ENCODE results near the gene IKZF5. TPM values are rescaled to one million over a fixed set of nuclear protein-coding genes. Genes with fewer than 3 reads are reported as not detected.

Gene IKZF5
- total RNA-seq, 4 donors from 2014 or later: 8.7 to 10.5 (median 9.5) TPM

DNA sequence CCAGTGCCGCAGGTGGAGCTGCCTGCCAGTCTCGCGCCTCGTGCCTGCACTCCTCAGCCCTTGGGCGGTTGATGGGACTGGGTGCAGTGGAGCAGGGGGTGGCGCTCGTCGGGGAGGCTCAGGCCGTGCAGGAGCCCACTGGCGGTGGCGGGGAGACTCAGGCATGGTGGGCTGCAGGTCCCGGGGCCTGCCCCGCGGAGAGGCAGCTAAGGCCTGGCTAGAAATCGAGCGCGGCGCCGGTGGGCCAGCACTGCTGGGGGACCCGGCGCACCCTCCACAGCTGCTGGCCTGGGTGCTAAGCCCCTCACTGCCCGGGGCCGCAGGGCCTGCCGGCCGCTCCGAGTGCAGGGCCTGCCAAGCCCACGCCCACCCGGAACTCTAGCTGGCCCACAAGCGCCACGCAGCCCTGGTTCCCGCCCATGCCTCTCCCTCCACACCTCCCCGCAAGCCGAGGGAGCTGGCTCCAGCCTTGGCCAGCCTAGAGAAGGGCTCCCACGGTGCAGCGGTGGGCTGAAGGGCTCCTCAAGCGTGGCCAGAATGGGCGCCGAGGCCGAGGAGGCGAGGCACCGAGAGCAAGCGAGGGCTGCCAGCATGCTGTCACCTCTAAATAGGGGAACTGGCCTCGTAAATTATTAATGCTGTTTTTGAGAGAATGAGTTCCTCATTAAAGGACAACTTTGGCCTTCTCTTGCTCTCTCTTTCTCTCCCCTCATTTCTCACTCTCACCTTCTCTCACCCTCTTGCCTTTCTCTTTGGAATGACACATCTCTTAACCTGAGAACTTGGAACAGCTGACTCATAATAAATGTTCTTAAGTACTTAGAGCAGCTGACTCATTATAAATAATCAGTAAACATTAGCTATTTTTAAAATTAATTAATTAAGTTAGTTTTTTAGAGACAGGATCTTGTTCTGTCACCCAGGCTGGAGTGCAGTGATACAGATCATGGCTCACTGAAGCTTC is 5.1 kb upstream of the IKZF5 start:
- 79 to 81% methylated on average over 19 to 38 of the region's 43 CpGs for WGBS, 2 donors
- intact Hi-C loops (cut with DNase I; ENCODE audit: low total_unique reads): no loop called here
- H3K4me3 ChIP-seq (ENCODE audit: low read depth, poor library complexity, severe bottlenecking): no peak overlapping the region
- DNase-seq (ENCODE audit: low spot score in 2 of 2): no peak
- TF ChIP-seq, protein P1, sequence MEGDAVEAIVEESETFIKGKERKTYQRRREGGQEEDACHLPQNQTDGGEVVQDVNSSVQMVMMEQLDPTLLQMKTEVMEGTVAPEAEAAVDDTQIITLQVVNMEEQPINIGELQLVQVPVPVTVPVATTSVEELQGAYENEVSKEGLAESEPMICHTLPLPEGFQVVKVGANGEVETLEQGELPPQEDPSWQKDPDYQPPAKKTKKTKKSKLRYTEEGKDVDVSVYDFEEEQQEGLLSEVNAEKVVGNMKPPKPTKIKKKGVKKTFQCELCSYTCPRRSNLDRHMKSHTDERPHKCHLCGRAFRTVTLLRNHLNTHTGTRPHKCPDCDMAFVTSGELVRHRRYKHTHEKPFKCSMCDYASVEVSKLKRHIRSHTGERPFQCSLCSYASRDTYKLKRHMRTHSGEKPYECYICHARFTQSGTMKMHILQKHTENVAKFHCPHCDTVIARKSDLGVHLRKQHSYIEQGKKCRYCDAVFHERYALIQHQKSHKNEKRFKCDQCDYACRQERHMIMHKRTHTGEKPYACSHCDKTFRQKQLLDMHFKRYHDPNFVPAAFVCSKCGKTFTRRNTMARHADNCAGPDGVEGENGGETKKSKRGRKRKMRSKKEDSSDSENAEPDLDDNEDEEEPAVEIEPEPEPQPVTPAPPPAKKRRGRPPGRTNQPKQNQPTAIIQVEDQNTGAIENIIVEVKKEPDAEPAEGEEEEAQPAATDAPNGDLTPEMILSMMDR (IDR thresholded peaks at IDR 0.05): no peak
- TF ChIP-seq POLR2A (IDR thresholded peaks at IDR 0.05): no peak

DNA sequence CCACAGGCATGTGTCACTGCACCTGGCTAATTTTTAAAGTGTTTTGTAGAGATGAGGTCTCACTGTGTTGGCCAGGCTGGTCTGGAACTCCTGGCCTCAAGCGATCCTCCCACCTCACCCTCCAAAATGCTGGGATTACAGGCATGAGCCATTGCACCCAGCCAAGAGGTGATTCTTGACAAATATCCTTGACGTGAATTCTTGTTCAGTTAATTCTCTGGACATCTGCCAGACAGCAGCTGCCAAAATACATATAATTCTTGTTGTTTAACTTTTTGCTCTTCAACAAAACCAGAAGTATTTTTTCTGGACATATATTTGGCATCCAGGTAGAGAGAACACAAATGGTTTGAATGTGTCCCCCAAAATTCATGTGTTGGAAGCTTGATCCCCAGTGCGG is 3.4 kb upstream of the IKZF5 start:
- H3K4me3 ChIP-seq (ENCODE audit: low read depth, poor library complexity, severe bottlenecking): no peak overlapping the region
- 63 to 74% methylated on average over 3 of the region's 3 CpGs for WGBS, 2 donors
- intact Hi-C loops (cut with DNase I; ENCODE audit: low total_unique reads): no loop called here
- no peak for DNase-seq (ENCODE audit: low spot score in 2 of 2)
- no peak for TF ChIP-seq POLR2A (IDR thresholded peaks at IDR 0.05)
- TF ChIP-seq, protein P1 (IDR thresholded peaks at IDR 0.05): no peak

DNA sequence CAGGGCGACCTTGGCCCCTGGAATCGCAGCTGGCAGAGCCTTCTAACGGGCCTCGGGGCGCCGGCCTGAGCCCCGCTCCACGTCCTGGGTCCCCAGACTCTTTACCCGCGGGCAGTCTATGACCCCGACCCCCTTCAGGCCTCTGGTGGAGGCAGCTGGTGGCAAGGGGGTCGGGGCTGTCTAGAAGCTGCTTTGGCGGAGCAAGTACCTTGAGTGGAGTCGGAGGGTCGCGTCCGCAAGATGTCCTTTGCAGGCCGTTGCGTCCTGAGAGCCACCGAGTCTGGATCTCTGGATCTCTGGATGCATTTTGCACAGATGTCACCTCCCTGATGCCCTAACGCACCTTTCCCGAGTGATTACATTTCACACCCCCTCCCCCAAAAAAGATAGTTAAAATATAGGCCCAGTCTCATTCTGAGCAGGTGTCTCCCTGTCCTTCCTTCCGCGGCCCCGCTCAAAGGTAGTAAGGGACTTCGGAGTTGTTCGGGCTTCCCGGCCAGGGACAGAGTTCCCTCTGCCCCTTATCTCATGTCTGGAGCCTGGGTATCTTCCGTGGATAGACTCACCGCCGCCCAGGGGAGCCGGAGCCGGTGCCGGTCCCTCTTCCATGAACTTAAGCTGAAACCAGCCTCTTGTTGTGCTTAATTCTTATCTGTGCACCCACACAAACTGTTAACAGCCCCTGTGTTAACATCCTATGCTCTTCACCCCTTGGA is 668 bp upstream of the IKZF5 start:
- 0 to 1% methylated on average over 26 to 33 of the region's 34 CpGs for WGBS, 2 donors
- DNase-seq (ENCODE audit: low spot score in 2 of 2): peak; percentile 24 to 89
- TF ChIP-seq, protein P1 (IDR thresholded peaks at IDR 0.05): no peak
- TF ChIP-seq POLR2A (IDR thresholded peaks at IDR 0.05): no peak
- H3K4me3 ChIP-seq (ENCODE audit: low read depth, poor library complexity, severe bottlenecking): peak overlapping the region; percentile 57
- intact Hi-C loops (cut with DNase I; ENCODE audit: low total_unique reads): no loop called here

DNA sequence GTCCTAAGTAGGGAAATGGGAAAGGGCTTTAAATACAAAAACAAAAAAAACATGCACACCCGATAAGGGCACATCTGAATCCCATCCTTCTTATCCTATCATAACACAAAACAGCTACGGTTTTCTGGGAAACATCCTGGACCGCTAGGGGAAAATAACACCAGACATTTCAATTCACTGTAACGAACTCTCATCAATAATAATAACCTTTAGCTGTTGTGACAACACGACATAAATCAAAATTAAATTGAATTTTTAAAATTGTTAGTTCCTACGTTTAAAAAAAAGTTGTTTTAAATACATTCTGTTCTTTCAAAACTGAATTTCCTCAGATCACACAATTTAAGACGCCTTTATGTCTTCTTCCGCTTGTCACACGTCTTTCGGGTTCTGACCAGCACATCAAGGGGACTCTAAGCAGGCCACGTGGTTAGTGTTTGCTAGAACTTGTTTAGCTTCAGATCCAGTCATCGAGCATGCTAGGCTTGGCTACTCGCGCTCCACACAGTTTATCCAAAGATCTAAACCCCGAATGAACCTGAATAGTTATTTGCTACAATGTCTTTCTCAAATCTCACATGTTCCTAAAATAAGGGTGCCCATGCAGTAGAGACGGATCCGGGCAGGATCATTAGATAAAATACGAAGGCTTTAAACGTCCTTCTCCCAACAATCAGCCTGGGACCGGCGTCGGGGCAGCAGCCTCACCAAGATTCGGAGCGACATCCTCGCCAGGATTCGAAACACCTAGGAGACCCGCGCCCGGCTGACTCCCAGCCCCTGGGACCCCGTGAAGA is 839 bp downstream of the IKZF5 start:
- intact Hi-C loops (cut with DNase I; ENCODE audit: low total_unique reads): no loop called here
- WGBS, 2 donors: 2% methylated on average over 24 to 28 of the region's 30 CpGs
- peak in 1 of 2 donors; percentile 37 for DNase-seq (ENCODE audit: low spot score in 2 of 2)
- TF ChIP-seq POLR2A (IDR thresholded peaks at IDR 0.05): no peak
- TF ChIP-seq, protein P1 (IDR thresholded peaks at IDR 0.05): no peak
- peak overlapping the region; percentile 96 for H3K4me3 ChIP-seq (ENCODE audit: low read depth, poor library complexity, severe bottlenecking)

DNA sequence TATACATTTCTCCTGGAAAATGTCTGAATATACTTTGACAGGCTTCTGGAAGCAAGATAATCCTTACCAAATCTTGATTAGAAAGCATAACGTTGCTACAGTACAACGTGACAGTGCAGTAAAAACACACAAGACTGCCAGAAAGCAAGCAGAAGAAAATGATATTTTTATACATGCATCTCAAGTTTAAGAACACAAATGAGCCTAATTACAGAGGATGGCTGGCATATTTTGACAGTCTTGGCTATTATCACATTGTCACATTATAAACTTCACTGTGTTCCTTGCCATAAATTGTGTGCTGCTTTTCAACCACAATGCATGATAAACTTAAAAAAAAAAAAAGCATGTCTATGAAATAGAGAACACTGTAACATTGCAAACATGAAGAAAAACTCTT is 4.3 kb downstream of the IKZF5 start:
- no peak for DNase-seq (ENCODE audit: low spot score in 2 of 2)
- WGBS, 2 donors: 40 to 60% methylated on average over 2 of the region's 2 CpGs
- intact Hi-C loops (cut with DNase I; ENCODE audit: low total_unique reads): no loop called here
- H3K4me3 ChIP-seq (ENCODE audit: low read depth, poor library complexity, severe bottlenecking): no peak overlapping the region
- TF ChIP-seq, protein P1 (IDR thresholded peaks at IDR 0.05): no peak
- TF ChIP-seq POLR2A (IDR thresholded peaks at IDR 0.05): no peak

All from lower leg skin (tissue), 4 donors.